ENCODE results near the gene EZH1. TPM values are rescaled to one million over a fixed set of nuclear protein-coding genes. Genes with fewer than 3 reads are reported as not detected.

Gene EZH1
- 100 to 1,000 TPM in 4 of 5 donors, 10 to 100 TPM in 1; 87.1 to 161 (median 146) TPM for total RNA-seq
- total RNA-seq (2013) = 71.1 TPM
- 42.6 to 338 (median 106) reads per million in 29 experiments for total RNA-seq

- POLR2A ChIA-PET = no interaction called here
- H3K36me3 ChIP-seq (ENCODE audit: control insufficient read depth in 2 of 2, extremely low read depth in 1 of 2, insufficient read depth in 1 of 2, low read length in 1 of 2) = no peaks in the 10 kb centered on the region
- peak within 1 kb of the TSS; percentile 61 for H3K27ac ChIP-seq (ENCODE audit: low read length)
- ATAC-seq (replicated peaks in 1 of 4) = peak; percentile 90 to 94 (median 92)
- H3K9me3 ChIP-seq = no peaks in the 10 kb centered on the region
- peak within 1 kb of the TSS; percentile 85 to 97 (median 92) for H3K4me3 Mint-ChIP-seq
- DNase-seq = peak; percentile 79 to 96 (median 89)
- no peaks in the 10 kb centered on the region for H3K9me3 Mint-ChIP-seq
- H3K36me3 Mint-ChIP-seq = no peaks in the 10 kb centered on the region
- H3K4me1 Mint-ChIP-seq = peaks cover 27 to 33% (median 27%) of the 10 kb centered on the region in 3 donors
- H3K4me3 ChIP-seq (ENCODE audit: control insufficient read depth in 1 of 2, extremely low read depth in 1 of 2, low read length in 1 of 2) = peak within 1 kb of the TSS; percentile 77 to 78
- peak within 1 kb of the TSS; percentile 94 to 97 for H3K27ac Mint-ChIP-seq
- peaks cover 10 to 12% of the 10 kb centered on the region in 2 donors for H3K27me3 Mint-ChIP-seq
- H3K27me3 ChIP-seq (replicated peaks in 1 of 2; ENCODE audit: control insufficient read depth in 2 of 2, extremely low read depth in 1 of 2, insufficient read depth in 2 of 2, low read length in 1 of 2) = peaks cover 0 to 14% of the 10 kb centered on the region in 2 experiments
- WGBS (ENCODE audit: insufficient coverage) = 3% methylated on average over 42 of the region's 50 CpGs
- CTCF ChIA-PET = no interaction called here
- H3K4me1 ChIP-seq (ENCODE audit: control insufficient read depth in 1 of 2, extremely low read depth in 1 of 2, insufficient read depth in 2 of 2, low read length in 2 of 2) = peaks cover 9 to 23% of the 10 kb centered on the region in 2 experiments
Observed at GRCh38 chr17:42744806-42745617, at the start of gene EZH1. Gene EZH1, minus strand, starts transcription at chr17:42745040. Its CDS starts 16,099 bp downstream, at chr17:42728941.

GRCh38 chr17:42792545-42792944 is 47.7 kb upstream of the EZH1 start:
- WGBS (ENCODE audit: insufficient coverage) = 92% methylated on average over 3 of the region's 5 CpGs
- peaks cover under 1 to 14% of the 10 kb centered on the region in 2 experiments for H3K4me1 ChIP-seq (ENCODE audit: control insufficient read depth in 1 of 2, extremely low read depth in 1 of 2, insufficient read depth in 2 of 2, low read length in 2 of 2)
- ChIA-PET CTCF (no interaction called here), POLR2A (interaction anchor here in 1 of 2 donors (0.5 kb wide), 1 partner anchor 16 kb away, joined by 11 read pairs; no protein-coding TSS in a partner anchor)
- H3K27ac ChIP-seq (ENCODE audit: low read length) = no peak overlapping the region
- H3K27me3 Mint-ChIP-seq = peaks cover 16 to 23% of the 10 kb centered on the region in 2 donors
- H3K27me3 ChIP-seq (replicated peaks in 1 of 2; ENCODE audit: control insufficient read depth in 2 of 2, extremely low read depth in 1 of 2, insufficient read depth in 2 of 2, low read length in 1 of 2) = peaks cover 0 to 18% of the 10 kb centered on the region in 2 experiments
- H3K36me3 ChIP-seq (ENCODE audit: control insufficient read depth in 2 of 2, extremely low read depth in 1 of 2, insufficient read depth in 1 of 2, low read length in 1 of 2) = no peaks in the 10 kb centered on the region
- H3K4me1 Mint-ChIP-seq = peaks cover 9 to 17% (median 9%) of the 10 kb centered on the region in 3 donors
- peaks cover 7% of the 10 kb centered on the region for H3K36me3 Mint-ChIP-seq
- H3K4me3 ChIP-seq (ENCODE audit: control insufficient read depth in 1 of 2, extremely low read depth in 1 of 2, low read length in 1 of 2) = no peak overlapping the region
- DNase-seq (no peak), ATAC-seq (replicated peaks in 1 of 4) (no peak)
- H3K9me3 Mint-ChIP-seq = no peaks in the 10 kb centered on the region
- no peaks in the 10 kb centered on the region for H3K9me3 ChIP-seq
- no peak overlapping the region for H3K27ac Mint-ChIP-seq
- H3K4me3 Mint-ChIP-seq = no peak overlapping the region

- Histone ChIP-seq H3K27me3 (replicated peaks in 1 of 2; ENCODE audit: control insufficient read depth in 2 of 2, extremely low read depth in 1 of 2, insufficient read depth in 2 of 2, low read length in 1 of 2) (peaks cover 0 to 24% of the 10 kb centered on the region in 2 experiments), H3K4me1 (ENCODE audit: control insufficient read depth in 1 of 2, extremely low read depth in 1 of 2, insufficient read depth in 2 of 2, low read length in 2 of 2) (peaks cover 0 to 8% of the 10 kb centered on the region in 2 experiments), H3K9me3 (no peaks in the 10 kb centered on the region), H3K27ac (ENCODE audit: low read length) (no peak overlapping the region), H3K36me3 (ENCODE audit: control insufficient read depth in 2 of 2, extremely low read depth in 1 of 2, insufficient read depth in 1 of 2, low read length in 1 of 2) (no peaks in the 10 kb centered on the region), H3K4me3 (ENCODE audit: control insufficient read depth in 1 of 2, extremely low read depth in 1 of 2, low read length in 1 of 2) (no peak overlapping the region)
- H3K9me3 Mint-ChIP-seq = no peaks in the 10 kb centered on the region
- no CpG with 5 or more reads among the region's 2 CpGs for WGBS (ENCODE audit: insufficient coverage)
- H3K27me3 Mint-ChIP-seq = peaks cover 22 to 29% of the 10 kb centered on the region in 2 donors
- DNase-seq = no peak
- ChIA-PET CTCF (interaction anchor here in 1 of 2 donors (0.7 kb wide), 1 partner anchor 280 kb away, joined by 4 read pairs; no protein-coding TSS in a partner anchor), POLR2A (interaction anchor here (0.5 to 0.6 kb wide), 3 partner anchors 16 to 252 kb away, joined by 3 to 11 read pairs (median 5); no protein-coding TSS in a partner anchor)
- H3K4me3 Mint-ChIP-seq = no peak overlapping the region
- peaks cover 4 to 11% (median 6%) of the 10 kb centered on the region in 3 donors for H3K4me1 Mint-ChIP-seq
- no peak overlapping the region for H3K27ac Mint-ChIP-seq
- H3K36me3 Mint-ChIP-seq = peaks cover 7% of the 10 kb centered on the region
- no peak for ATAC-seq (replicated peaks in 1 of 4)
Observed at GRCh38 chr17:42791948-42792347, 47.1 kb upstream of the EZH1 start.

- Mint-ChIP-seq H3K9me3 (no peaks in the 10 kb centered on the region), H3K4me3 (no peak overlapping the region), H3K27ac (no peak overlapping the region), H3K4me1 (peaks cover 23 to 31% (median 26%) of the 10 kb centered on the region in 3 donors), H3K27me3 (peaks cover 65 to 69% of the 10 kb centered on the region in 2 donors), H3K36me3 (no peaks in the 10 kb centered on the region)
- Histone ChIP-seq H3K4me1 (ENCODE audit: control insufficient read depth in 1 of 2, extremely low read depth in 1 of 2, insufficient read depth in 2 of 2, low read length in 2 of 2) (peaks cover 0 to 23% of the 10 kb centered on the region in 2 experiments), H3K9me3 (no peaks in the 10 kb centered on the region), H3K36me3 (ENCODE audit: control insufficient read depth in 2 of 2, extremely low read depth in 1 of 2, insufficient read depth in 1 of 2, low read length in 1 of 2) (no peaks in the 10 kb centered on the region), H3K4me3 (ENCODE audit: control insufficient read depth in 1 of 2, extremely low read depth in 1 of 2, low read length in 1 of 2) (no peak overlapping the region), H3K27me3 (replicated peaks in 1 of 2; ENCODE audit: control insufficient read depth in 2 of 2, extremely low read depth in 1 of 2, insufficient read depth in 2 of 2, low read length in 1 of 2) (peaks cover 12 to 64% of the 10 kb centered on the region in 2 experiments), H3K27ac (ENCODE audit: low read length) (no peak overlapping the region)
- ATAC-seq (replicated peaks in 1 of 4) (no peak), DNase-seq (no peak)
- 89% methylated on average over 11 of the region's 11 CpGs for WGBS (ENCODE audit: insufficient coverage)
- ChIA-PET POLR2A (interaction anchor here in 1 of 2 donors (0.5 kb wide), 1 partner anchor 24 kb away, joined by 9 read pairs; no protein-coding TSS in a partner anchor), CTCF (no interaction called here)
Observed at GRCh38 chr17:42787266-42787665, 42.4 kb upstream of the EZH1 start.

- no peaks in the 10 kb centered on the region for H3K36me3 Mint-ChIP-seq
- ChIA-PET CTCF (no interaction called here), POLR2A (no interaction called here)
- no peaks in the 10 kb centered on the region for H3K9me3 Mint-ChIP-seq
- WGBS (ENCODE audit: insufficient coverage) = 6% methylated on average over 44 of the region's 52 CpGs
- no peak for DNase-seq
- Histone ChIP-seq H3K27me3 (replicated peaks in 1 of 2; ENCODE audit: control insufficient read depth in 2 of 2, extremely low read depth in 1 of 2, insufficient read depth in 2 of 2, low read length in 1 of 2) (peaks cover 19 to 82% of the 10 kb centered on the region in 2 experiments), H3K36me3 (ENCODE audit: control insufficient read depth in 2 of 2, extremely low read depth in 1 of 2, insufficient read depth in 1 of 2, low read length in 1 of 2) (no peaks in the 10 kb centered on the region), H3K4me1 (ENCODE audit: control insufficient read depth in 1 of 2, extremely low read depth in 1 of 2, insufficient read depth in 2 of 2, low read length in 2 of 2) (peaks cover 0 to 36% of the 10 kb centered on the region in 2 experiments), H3K9me3 (no peaks in the 10 kb centered on the region), H3K27ac (ENCODE audit: low read length) (no peak overlapping the region), H3K4me3 (ENCODE audit: control insufficient read depth in 1 of 2, extremely low read depth in 1 of 2, low read length in 1 of 2) (no peak overlapping the region)
- H3K27ac Mint-ChIP-seq = no peak overlapping the region
- peaks cover 71 to 75% of the 10 kb centered on the region in 2 donors for H3K27me3 Mint-ChIP-seq
- H3K4me1 Mint-ChIP-seq = peaks cover 28 to 37% (median 32%) of the 10 kb centered on the region in 3 donors
- ATAC-seq (replicated peaks in 1 of 4) = peak in 2 of 4 experiments; percentile 33 to 34
- peak overlapping the region in 2 of 3 donors; percentile 31 to 46 for H3K4me3 Mint-ChIP-seq
Observed at GRCh38 chr17:42784811-42785592, 40.2 kb upstream of the EZH1 start.

- ATAC-seq (replicated peaks in 1 of 4) (no peak), DNase-seq (no peak)
- ChIA-PET CTCF (no interaction called here), POLR2A (interaction anchor here in 1 of 2 donors (0.6 kb wide), 1 partner anchor 17 kb away, joined by 4 read pairs; no protein-coding TSS in a partner anchor)
- no peak overlapping the region for H3K4me3 ChIP-seq (ENCODE audit: control insufficient read depth in 1 of 2, extremely low read depth in 1 of 2, low read length in 1 of 2)
- H3K27ac ChIP-seq (ENCODE audit: low read length) = no peak overlapping the region
- H3K27ac Mint-ChIP-seq = no peak overlapping the region
- H3K36me3 ChIP-seq (ENCODE audit: control insufficient read depth in 2 of 2, extremely low read depth in 1 of 2, insufficient read depth in 1 of 2, low read length in 1 of 2) = peaks cover 4 to 5% of the 10 kb centered on the region in 2 donors
- no peaks in the 10 kb centered on the region for H3K9me3 Mint-ChIP-seq
- peaks cover 72 to 80% of the 10 kb centered on the region in 2 donors for H3K27me3 Mint-ChIP-seq
- peaks cover 0 to 39% of the 10 kb centered on the region in 2 experiments for H3K4me1 ChIP-seq (ENCODE audit: control insufficient read depth in 1 of 2, extremely low read depth in 1 of 2, insufficient read depth in 2 of 2, low read length in 2 of 2)
- peaks cover 34 to 38% (median 37%) of the 10 kb centered on the region in 3 donors for H3K4me1 Mint-ChIP-seq
- peaks cover 5% of the 10 kb centered on the region for H3K36me3 Mint-ChIP-seq
- no peaks in the 10 kb centered on the region for H3K9me3 ChIP-seq
- 10% methylated on average over 16 of the region's 25 CpGs for WGBS (ENCODE audit: insufficient coverage)
- peak overlapping the region in 1 of 3 donors; percentile 27 for H3K4me3 Mint-ChIP-seq
- peaks cover 19 to 87% of the 10 kb centered on the region in 2 experiments for H3K27me3 ChIP-seq (replicated peaks in 1 of 2; ENCODE audit: control insufficient read depth in 2 of 2, extremely low read depth in 1 of 2, insufficient read depth in 2 of 2, low read length in 1 of 2)
Observed at GRCh38 chr17:42784409-42784808, 39.6 kb upstream of the EZH1 start.
